Activated naive CD8-positive, alpha-beta T cell treated with anti-CD3 and anti-CD28 coated beads, Interleukin-2, amount 10 ng/mL, durations not matched to agents 7 days and 5 days (primary cell): ENCODE results near the gene LINGO4. TPM values are rescaled to one million over a fixed set of nuclear protein-coding genes. Genes with fewer than 3 reads are reported as not detected.

Experiments used
- ATAC-seq: fragments of 150-1000 bp; cut with Tn5 transposase; one replicate; pipeline ENCODE4 v1.10.0; 2021; ENCODE audit warnings: low read depth, moderate library complexity
- POLR2A ChIA-PET: fragments of 350-600 bp; sonication (Branson Sonifier 250); formaldehyde crosslinking; loops from one replicate; lab custom pipeline; 2021; ENCODE audit warnings: antibody characterized with exemption; lab: Charles Lee
- DNase-seq: peaks from one replicate; pipeline ENCODE4 v3.0.0; 2021
- H3K27ac Mint-ChIP-seq: one replicate; pipeline ENCODE4 v1.8.0; 2022; ENCODE audit warnings: mild to moderate bottlenecking, mixed read lengths
- H3K27me3 Mint-ChIP-seq: one replicate; pipeline ENCODE4 v1.8.0; 2022; ENCODE audit warnings: mild to moderate bottlenecking, moderate library complexity, mixed read lengths
- H3K36me3 Mint-ChIP-seq: one replicate; pipeline ENCODE4 v1.8.0; 2021; ENCODE audit warnings: mild to moderate bottlenecking, mixed read lengths
- H3K4me1 Mint-ChIP-seq: one replicate; pipeline ENCODE4 v1.8.0; 2021; ENCODE audit warnings: mixed read lengths
- H3K4me3 Mint-ChIP-seq: one replicate; pipeline ENCODE4 v1.8.0; 2022; ENCODE audit warnings: mild to moderate bottlenecking, moderate library complexity, mixed read lengths
- H3K9me3 Mint-ChIP-seq: one replicate; pipeline ENCODE4 v1.8.0; 2021; ENCODE audit warnings: mixed read lengths
- total RNA-seq, 2 experiments: library from RNA; stranded (reverse); gene quantifications; one replicate each; pipeline ENCODE4 v1.2.3, GENCODE V29; 2021

The LINGO4 gene
- total RNA-seq, 2 experiments from 2014 or later, result 0.14 TPM; not detected in 1

GRCh38 chr1:151840421-151840820 is 35.2 kb upstream of the LINGO4 start:
- peaks cover 30% of the 10 kb centered on the region for H3K4me1 Mint-ChIP-seq
- DNase-seq (no peak), ATAC-seq (no peak)
- no peak overlapping the region for H3K4me3 Mint-ChIP-seq
- H3K9me3 Mint-ChIP-seq, result no peaks in the 10 kb centered on the region
- no peaks in the 10 kb centered on the region for H3K36me3 Mint-ChIP-seq
- POLR2A ChIA-PET, result no interaction called here
- no peak overlapping the region for H3K27ac Mint-ChIP-seq
- peaks cover 10% of the 10 kb centered on the region for H3K27me3 Mint-ChIP-seq

- ATAC-seq, result peak; percentile 70
- H3K27ac Mint-ChIP-seq, result peak within 1 kb of the TSS; percentile 50
- H3K4me1 Mint-ChIP-seq, result peaks cover 30% of the 10 kb centered on the region
- peak within 1 kb of the TSS; percentile 76 for H3K4me3 Mint-ChIP-seq
- DNase-seq, result peak; percentile 69
- POLR2A ChIA-PET, result no interaction called here
- H3K36me3 Mint-ChIP-seq, result no peaks in the 10 kb centered on the region
- H3K27me3 Mint-ChIP-seq, result peaks cover 10% of the 10 kb centered on the region
- H3K9me3 Mint-ChIP-seq, result no peaks in the 10 kb centered on the region
Observed at GRCh38 chr1:151839457-151840403, 34.5 kb upstream of the LINGO4 start, which contains the start of gene C2CD4D. Gene C2CD4D, minus strand, starts transcription at chr1:151839820. Its CDS starts 831 bp downstream, at chr1:151838989.

- POLR2A ChIA-PET, result no interaction called here
- Mint-ChIP-seq H3K36me3 (no peaks in the 10 kb centered on the region), H3K9me3 (no peaks in the 10 kb centered on the region), H3K4me1 (peaks cover 30% of the 10 kb centered on the region), H3K27ac (no peak overlapping the region), H3K4me3 (peak overlapping the region; percentile 76), H3K27me3 (peaks cover 9% of the 10 kb centered on the region)
- no peak for DNase-seq
- no peak for ATAC-seq
Observed at GRCh38 chr1:151839082-151839412, 33.8 kb upstream of the LINGO4 start.

GRCh38 chr1:151838222-151839081 is 33.2 kb upstream of the LINGO4 start:
- POLR2A ChIA-PET, result interaction anchor here (0.6 kb wide), 1 partner anchor 166 kb away, joined by 3 read pairs; no protein-coding TSS in a partner anchor
- peak overlapping the region; percentile 76 for H3K4me3 Mint-ChIP-seq
- H3K9me3 Mint-ChIP-seq, result no peaks in the 10 kb centered on the region
- peak; percentile 20 for ATAC-seq
- peaks cover 9% of the 10 kb centered on the region for H3K27me3 Mint-ChIP-seq
- peak; percentile 62 for DNase-seq
- peaks cover 36% of the 10 kb centered on the region for H3K4me1 Mint-ChIP-seq
- no peak overlapping the region for H3K27ac Mint-ChIP-seq
- no peaks in the 10 kb centered on the region for H3K36me3 Mint-ChIP-seq

GRCh38 chr1:151837884-151838221 is 32.6 kb upstream of the LINGO4 start:
- DNase-seq (peak; percentile 45), ATAC-seq (no peak)
- peak overlapping the region; percentile 86 for H3K4me3 Mint-ChIP-seq
- H3K27me3 Mint-ChIP-seq, result peaks cover 9% of the 10 kb centered on the region
- H3K9me3 Mint-ChIP-seq, result no peaks in the 10 kb centered on the region
- peak overlapping the region; percentile 90 for H3K27ac Mint-ChIP-seq
- no peaks in the 10 kb centered on the region for H3K36me3 Mint-ChIP-seq
- H3K4me1 Mint-ChIP-seq, result peaks cover 41% of the 10 kb centered on the region
- POLR2A ChIA-PET, result no interaction called here

GRCh38 chr1:151837197-151837596 is 32.0 kb upstream of the LINGO4 start:
- peak overlapping the region; percentile 90 for H3K27ac Mint-ChIP-seq
- H3K27me3 Mint-ChIP-seq, result peaks cover 9% of the 10 kb centered on the region
- no peaks in the 10 kb centered on the region for H3K36me3 Mint-ChIP-seq
- peaks cover 45% of the 10 kb centered on the region for H3K4me1 Mint-ChIP-seq
- DNase-seq (no peak), ATAC-seq (peak; percentile 26)
- H3K9me3 Mint-ChIP-seq, result no peaks in the 10 kb centered on the region
- H3K4me3 Mint-ChIP-seq, result peak overlapping the region; percentile 86
- POLR2A ChIA-PET, result interaction anchor here (1.1 kb wide), 1 partner anchor 648 kb away, joined by 5 read pairs; the partner anchor contains the start of gene VPS72

- H3K4me1 Mint-ChIP-seq, result peaks cover 44% of the 10 kb centered on the region
- DNase-seq (no peak), ATAC-seq (no peak)
- peaks cover 9% of the 10 kb centered on the region for H3K27me3 Mint-ChIP-seq
- no peaks in the 10 kb centered on the region for H3K36me3 Mint-ChIP-seq
- POLR2A ChIA-PET, result no interaction called here
- no peak overlapping the region for H3K27ac Mint-ChIP-seq
- H3K4me3 Mint-ChIP-seq, result no peak overlapping the region
- no peaks in the 10 kb centered on the region for H3K9me3 Mint-ChIP-seq
Observed at GRCh38 chr1:151835596-151835995, 30.4 kb upstream of the LINGO4 start.

- Mint-ChIP-seq H3K9me3 (no peaks in the 10 kb centered on the region), H3K36me3 (no peaks in the 10 kb centered on the region), H3K27me3 (peaks cover 6% of the 10 kb centered on the region), H3K27ac (no peak overlapping the region), H3K4me3 (no peak overlapping the region), H3K4me1 (peaks cover 51% of the 10 kb centered on the region)
- ATAC-seq, result no peak
- POLR2A ChIA-PET, result interaction anchor here (0.6 kb wide), 1 partner anchor 811 kb away, joined by 5 read pairs; no protein-coding TSS in a partner anchor
- DNase-seq, result no peak
Observed at GRCh38 chr1:151834239-151834638, 29.0 kb upstream of the LINGO4 start.

- DNase-seq (no peak), ATAC-seq (no peak)
- H3K4me1 Mint-ChIP-seq, result peaks cover 53% of the 10 kb centered on the region
- no peak overlapping the region for H3K27ac Mint-ChIP-seq
- no peaks in the 10 kb centered on the region for H3K9me3 Mint-ChIP-seq
- POLR2A ChIA-PET, result no interaction called here
- H3K27me3 Mint-ChIP-seq, result peaks cover 6% of the 10 kb centered on the region
- H3K4me3 Mint-ChIP-seq, result no peak overlapping the region
- no peaks in the 10 kb centered on the region for H3K36me3 Mint-ChIP-seq
Observed at GRCh38 chr1:151833172-151833900, 28.1 kb upstream of the LINGO4 start.

GRCh38 chr1:151832318-151832980 is 27.2 kb upstream of the LINGO4 start:
- Mint-ChIP-seq H3K4me3 (no peak overlapping the region), H3K4me1 (peaks cover 55% of the 10 kb centered on the region), H3K36me3 (no peaks in the 10 kb centered on the region), H3K27me3 (peaks cover 4% of the 10 kb centered on the region), H3K9me3 (no peaks in the 10 kb centered on the region), H3K27ac (no peak overlapping the region)
- POLR2A ChIA-PET, result no interaction called here
- no peak for DNase-seq
- ATAC-seq, result no peak

GRCh38 chr1:151831605-151832004 is 26.4 kb upstream of the LINGO4 start, which contains the start of gene RORC:
Gene RORC, minus strand, starts transcription at chr1:151831802. Its CDS starts 38 bp downstream, at chr1:151831764.
- Mint-ChIP-seq H3K27ac (peak within 1 kb of the TSS; percentile 74), H3K9me3 (no peaks in the 10 kb centered on the region), H3K36me3 (no peaks in the 10 kb centered on the region), H3K27me3 (peaks cover 1% of the 10 kb centered on the region), H3K4me3 (no peak within 1 kb of the TSS), H3K4me1 (peaks cover 46% of the 10 kb centered on the region)
- POLR2A ChIA-PET, result no interaction called here
- DNase-seq (no peak), ATAC-seq (no peak)

GRCh38 chr1:151831256-151831591 is 26.0 kb upstream of the LINGO4 start:
- no peak for ATAC-seq
- H3K27me3 Mint-ChIP-seq, result no peaks in the 10 kb centered on the region
- H3K27ac Mint-ChIP-seq, result peak overlapping the region; percentile 74
- POLR2A ChIA-PET, result interaction anchor here (0.7 kb wide), 1 partner anchor 10 kb away, joined by 3 read pairs; no protein-coding TSS in a partner anchor
- H3K4me3 Mint-ChIP-seq, result no peak overlapping the region
- DNase-seq, result no peak
- H3K36me3 Mint-ChIP-seq, result no peaks in the 10 kb centered on the region
- peaks cover 44% of the 10 kb centered on the region for H3K4me1 Mint-ChIP-seq
- H3K9me3 Mint-ChIP-seq, result no peaks in the 10 kb centered on the region
